NOMO-1 treated with dmso at 0.1 percent for 144 hours (cell line): ENCODE data around the gene CLIP2.
"Not testable (repeated sequence)": the region's sequence is repeated elsewhere in the genome, so short reads cannot be mapped to it uniquely, and the experiment has no call there.

Experiments
- DNase-seq: peaks from one replicate; lab custom pipeline; 2025; ENCODE audit not compliant: unreplicated experiment; lab: John Stamatoyannopoulos, UW

Gene CLIP2

DNA sequence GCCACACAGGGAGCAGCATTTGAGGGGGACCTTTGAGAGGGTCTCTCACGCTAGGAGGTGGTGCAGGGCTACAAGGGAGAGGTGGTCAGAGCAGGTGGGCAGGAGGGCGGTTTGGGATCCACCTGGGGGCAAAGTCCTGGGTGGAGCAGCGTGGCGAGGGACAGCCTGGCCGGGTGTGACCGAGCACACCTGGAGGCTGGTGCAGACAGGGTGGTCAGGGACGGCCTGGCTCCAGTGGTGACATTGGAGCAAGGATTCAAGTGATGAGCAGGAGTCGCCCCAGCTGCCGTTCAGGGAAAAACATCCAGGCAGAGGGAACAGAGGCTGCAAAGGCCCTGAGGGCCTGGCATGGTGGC is 36.0 kb downstream of the CLIP2 start:
- no peak for DNase-seq

DNA sequence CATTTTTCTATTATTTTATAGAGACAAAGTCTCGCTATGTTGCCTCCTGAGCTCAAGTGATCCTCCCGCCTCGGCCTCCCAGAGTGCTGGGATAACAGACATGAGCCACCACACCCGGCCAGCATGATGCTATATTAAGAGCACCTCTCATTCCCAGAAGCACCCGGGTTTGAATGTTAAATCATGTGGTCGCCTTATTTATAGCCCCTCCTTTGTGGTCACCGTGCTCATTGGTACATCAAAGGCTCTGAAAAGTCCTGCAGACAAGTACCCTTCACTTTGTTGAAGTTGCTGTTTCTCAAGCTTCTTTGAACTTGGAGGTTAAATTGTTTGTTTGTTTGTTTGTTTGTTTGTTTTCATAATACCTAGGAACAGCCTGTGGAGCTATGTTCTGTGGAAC is 40.0 kb downstream of the CLIP2 start:
- no peak for DNase-seq

DNA sequence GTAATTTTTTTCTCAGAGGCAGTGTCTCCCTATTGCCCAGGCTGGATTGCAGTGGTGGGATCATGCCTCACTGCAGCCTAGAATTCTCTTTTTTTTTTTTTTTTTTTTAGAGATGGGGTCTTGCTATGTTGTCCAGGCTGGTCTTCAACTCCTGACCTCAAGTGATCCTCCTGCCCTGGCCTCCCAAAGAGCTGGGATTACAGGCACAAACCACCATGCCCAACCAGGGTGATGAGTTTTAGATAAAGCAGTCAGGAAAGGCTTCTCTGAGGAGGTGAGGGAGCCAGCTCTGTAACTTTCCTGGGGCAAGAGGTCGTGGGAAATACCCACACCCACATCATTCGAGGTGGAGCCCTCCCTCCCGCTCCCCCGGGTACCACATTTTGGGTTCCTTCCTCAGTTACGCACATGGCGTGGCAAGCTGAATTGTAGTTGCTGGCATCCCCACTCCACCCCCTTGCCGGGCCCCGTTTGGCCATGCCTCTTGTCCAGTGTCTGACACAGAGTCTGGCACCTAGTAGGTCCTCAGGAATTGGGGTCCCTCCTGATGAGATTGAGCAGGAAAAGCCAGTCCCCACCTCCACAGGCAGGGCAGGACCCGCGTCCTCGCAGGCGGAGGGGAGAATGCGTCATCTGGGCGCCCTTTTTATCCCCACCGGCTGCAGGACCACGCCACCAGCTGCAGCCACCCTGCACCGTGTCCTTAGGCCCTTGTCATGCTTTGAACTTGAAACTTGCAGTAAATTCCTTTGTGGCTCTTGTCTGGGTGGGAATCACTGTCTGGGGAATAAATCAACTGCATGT is 43.4 kb downstream of the CLIP2 start:
- DNase-seq = no peak

DNA sequence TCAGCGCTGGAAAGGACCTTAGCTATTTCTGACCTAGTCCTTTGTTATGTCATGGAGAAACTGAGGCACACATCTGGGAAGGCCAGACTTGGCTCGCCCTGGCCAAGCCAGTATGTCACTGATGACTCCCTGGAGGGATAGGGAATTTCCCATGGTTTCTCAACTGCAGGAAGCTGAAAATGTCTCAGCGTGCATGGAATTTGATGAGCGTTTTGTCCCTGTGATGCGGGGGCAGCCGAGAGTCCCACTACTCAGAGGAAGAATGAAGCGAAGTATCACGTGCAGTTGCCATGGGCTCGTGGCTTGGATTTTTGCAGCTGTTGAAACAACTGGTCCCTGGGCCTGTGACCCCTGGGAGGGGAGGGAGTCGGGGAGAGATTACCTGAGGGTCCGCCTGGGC is 44.8 kb downstream of the CLIP2 start:
- DNase-seq = no peak

DNA sequence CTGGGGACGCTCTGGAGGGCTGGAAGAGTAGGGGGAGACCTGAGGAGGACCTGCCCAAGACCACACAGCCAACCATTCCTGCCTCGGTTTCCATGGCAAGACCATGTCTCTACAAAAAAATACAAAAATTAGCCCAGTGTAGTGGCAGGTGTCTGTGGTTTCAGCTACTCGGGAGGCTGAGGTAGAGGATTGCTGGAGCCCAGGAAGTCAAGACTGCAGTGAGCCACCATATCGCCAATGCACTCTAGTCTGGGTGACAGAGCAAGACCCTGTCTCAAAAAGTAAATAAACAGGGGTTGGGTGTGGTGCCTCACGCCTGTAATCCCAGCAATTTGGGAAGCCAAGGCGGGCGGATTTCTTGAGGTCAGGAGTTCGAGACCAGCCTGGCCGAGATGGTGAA is 48.7 kb downstream of the CLIP2 start:
- no peak for DNase-seq

DNA sequence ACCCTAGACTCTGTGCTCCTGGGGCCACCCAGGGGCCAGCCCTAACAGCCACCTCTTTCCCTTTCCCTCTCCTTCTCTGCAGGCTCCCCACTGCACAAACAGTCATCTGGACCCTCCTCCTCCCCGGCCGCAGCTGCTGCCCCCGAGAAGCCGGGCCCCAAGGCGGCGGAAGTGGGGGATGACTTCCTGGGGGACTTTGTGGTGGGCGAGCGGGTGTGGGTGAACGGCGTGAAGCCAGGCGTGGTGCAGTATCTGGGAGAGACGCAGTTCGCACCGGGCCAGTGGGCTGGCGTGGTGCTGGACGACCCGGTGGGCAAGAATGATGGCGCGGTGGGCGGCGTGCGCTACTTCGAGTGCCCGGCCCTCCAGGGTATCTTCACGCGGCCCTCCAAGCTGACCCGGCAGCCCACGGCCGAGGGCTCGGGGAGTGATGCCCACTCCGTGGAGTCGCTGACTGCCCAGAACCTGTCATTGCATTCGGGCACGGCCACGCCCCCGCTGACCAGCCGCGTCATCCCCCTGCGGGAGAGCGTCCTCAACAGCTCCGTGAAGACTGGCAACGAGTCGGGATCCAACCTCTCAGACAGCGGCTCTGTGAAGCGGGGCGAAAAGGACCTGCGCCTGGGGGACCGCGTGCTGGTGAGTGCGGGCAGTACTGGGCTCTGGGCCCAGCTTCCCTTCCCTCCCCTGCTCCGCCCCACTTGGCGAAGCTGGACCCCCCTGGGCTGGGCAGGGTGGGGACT is 49.3 kb downstream of the CLIP2 start:
- no peak for DNase-seq

DNA sequence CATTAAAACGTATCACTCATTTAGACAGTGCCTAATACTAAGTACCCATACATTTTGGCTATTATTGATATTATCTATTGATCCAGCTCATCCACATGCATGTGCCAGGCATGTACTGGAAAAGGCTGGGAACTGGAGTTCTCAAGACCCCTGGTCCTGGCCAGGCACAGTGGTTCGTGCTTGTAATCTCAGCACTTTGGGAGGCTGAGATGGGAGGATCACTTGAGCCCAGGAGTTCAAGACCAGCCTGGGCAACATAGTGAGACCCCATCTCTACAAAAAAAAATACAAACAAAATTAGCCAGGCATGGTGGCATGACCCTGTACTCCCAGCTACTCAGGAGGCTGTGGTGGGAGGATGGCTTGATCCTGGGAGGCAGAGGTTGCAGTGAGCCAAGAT is 50.4 kb downstream of the CLIP2 start:
- not testable (repeated sequence) for DNase-seq

DNA sequence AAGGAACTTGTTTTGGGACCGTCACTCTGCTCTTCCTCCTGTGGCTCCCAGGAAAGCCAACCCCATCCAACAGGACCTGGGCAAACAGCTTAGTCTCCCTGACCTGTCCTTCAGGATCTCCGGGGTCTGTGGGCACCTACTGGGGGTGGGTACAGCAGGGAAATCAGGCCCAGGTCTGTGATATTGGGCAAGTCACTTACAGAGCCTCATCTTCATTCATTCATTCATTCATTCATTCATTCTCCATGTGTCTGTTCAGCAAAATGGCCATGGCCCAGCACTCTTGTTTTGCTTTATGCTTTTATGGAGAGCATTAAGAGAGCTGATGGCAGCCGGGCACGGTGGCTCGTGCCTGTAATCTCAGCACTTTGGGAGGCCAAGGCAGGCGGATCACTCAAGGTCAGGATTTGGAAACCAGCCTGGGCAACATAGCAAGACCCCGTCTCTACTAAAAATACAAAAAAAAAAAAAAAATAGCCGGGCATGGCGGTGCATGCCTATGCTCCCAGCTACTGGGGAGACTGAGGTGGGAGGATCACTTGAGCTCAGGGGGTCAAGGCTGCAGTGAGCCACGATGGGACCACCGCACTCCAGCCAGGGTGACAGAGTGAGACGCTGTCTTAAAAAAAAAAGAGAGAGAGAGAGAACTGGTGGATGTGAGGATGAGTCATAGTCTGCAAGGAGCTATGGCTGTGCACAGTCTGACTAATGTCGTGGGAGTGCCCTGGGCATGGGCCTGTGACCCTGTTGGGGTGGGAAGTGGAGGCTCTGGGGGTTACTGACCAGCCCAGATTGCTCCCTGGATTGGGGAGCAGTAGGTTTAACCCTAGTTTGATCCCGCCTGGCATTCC is 54.3 kb downstream of the CLIP2 start:
- DNase-seq = no peak

DNA sequence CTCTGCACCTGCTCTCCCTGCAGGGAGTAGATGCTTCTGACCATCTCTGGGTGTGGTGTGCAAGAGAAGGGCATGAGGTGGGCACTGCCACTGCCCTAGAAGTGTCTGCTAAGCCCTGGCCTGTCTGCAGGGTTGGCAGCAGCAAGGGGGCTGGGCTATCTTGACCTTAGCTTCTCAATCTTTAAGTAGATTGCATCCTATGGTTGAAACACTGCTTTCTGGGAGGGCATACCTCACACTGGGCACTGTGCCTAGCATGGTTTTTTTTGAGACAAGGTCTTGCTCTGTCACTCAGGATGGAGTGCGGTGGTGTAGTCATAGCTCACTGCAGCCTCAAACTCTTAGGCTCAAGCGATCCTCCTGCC is 54.9 kb downstream of the CLIP2 start:
- DNase-seq = no peak

DNA sequence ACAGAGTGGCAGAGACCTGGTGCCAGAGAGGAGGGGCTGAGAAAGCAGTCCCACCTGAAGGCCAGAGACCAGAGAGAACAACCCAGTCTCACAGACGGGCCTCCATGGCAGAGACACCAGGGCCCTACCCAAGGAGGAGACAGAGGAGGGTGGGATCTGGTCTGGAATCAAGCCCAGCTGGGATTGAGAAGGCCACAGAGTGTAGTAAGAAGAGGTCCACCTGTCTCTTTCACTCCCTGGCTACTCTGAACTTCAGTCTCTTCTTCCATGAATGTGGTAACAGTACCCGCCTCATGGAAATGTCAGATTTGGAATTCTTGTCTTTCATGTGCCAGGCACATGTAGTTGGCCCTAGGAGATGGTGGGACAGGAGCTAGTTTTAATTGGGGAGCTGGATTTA is 55.6 kb downstream of the CLIP2 start:
- DNase-seq = no peak

DNA sequence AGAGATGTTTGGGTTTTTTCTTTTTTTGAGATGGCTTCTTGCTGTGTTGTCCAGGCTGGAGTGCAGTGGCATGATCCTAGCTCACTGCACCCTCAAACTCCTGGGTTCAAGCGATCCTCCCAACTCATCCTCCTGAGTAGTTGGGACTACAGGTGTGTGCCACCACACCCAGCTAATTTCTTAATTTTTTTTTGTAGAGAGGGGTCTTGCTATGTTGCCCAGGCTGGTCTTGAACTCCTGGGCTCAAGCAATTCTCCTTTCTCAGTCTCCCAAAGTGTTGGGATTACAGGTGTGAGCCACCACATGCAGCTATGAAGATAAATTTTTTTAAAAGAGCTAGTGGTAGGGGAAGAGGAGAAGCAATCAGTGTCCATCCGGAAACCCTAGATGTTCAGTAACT is 56.8 kb downstream of the CLIP2 start:
- no peak for DNase-seq

DNA sequence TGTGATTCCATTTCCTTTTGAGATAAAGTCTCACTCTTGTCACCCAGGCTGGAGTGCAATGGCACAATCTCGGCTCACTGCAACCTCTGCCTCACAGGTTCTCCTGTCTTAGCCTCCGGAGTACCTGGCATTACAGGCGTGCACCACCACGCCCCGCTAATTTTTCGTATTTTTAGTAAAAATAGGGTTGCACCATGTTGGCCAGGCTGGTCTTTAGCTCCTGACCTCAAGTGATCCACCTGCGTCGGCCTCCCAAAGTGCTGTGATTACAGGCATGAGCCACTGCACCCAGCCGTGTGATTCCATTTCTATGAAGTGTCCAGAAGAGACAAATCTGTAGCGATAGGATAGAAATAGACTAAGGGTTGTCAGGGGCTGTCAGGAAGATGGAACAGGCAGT is 60.4 kb downstream of the CLIP2 start:
- no peak for DNase-seq

DNA sequence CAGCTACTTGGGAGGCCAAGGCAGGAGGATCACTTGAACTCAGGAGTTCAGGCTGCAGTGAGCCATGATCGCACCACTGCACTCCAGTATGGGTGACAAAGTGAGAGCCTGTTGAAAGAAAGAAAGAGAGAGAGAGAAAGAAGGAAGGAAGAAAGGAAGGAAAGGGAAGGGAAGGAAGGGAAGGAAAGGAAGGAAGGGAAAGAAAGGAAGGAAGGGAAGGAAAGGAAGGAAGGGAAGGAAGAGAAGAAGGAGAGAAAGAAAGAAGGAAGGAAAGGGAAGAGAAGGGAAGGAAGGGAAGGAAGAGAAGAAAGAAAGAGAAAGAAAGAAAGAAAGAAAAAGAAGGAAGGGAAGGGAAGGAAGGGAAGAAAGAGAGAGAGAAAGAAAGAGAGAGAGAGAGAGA is 61.5 kb downstream of the CLIP2 start:
- DNase-seq = no peak

DNA sequence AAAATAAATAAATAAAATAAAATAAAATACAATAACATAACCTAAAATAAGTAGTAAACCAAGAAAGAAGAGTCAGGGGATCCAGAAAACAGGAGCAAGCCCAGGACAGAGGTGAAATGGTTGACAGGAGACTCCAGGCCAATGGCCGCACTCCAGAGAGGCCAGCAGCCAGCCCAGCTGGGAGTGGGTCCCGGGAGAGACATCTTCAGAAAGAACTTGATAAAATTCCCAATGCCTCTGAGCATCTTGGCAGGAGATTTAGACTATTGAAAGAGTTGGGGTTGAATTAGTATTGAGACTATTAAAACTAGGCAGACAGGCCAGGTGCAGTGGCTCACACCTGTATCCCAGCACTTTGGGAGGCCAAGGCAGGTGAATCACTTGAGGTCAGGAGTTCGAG is 62.6 kb downstream of the CLIP2 start:
- no peak for DNase-seq

DNA sequence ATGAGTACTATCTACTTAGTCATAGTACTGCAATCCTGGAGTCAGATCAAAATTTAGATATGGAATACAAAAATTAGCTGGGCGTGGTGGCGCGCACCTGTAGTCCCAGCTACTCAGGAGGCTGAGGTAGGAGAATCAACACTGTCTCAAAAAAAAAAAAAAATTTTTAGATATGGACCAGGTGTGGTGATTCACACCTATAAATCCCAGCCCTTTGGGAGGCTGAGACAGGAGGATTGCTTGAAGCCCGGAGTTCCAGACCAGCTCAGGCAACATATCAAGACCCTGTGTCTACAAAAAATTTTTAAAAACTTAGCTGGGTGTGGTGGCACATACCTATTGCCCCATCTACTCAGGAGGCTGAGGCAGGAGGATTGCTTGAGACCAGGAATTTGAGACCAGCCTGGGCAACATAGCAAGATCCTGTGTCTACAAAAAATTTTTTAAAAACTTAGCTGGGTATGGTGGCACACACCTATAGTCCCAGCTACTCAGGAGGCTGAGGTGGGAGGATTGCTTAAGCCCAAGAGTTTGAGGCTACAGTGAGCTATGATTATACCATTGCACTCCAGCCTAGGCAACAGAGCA is 63.4 kb downstream of the CLIP2 start:
- not testable (repeated sequence) for DNase-seq

DNA sequence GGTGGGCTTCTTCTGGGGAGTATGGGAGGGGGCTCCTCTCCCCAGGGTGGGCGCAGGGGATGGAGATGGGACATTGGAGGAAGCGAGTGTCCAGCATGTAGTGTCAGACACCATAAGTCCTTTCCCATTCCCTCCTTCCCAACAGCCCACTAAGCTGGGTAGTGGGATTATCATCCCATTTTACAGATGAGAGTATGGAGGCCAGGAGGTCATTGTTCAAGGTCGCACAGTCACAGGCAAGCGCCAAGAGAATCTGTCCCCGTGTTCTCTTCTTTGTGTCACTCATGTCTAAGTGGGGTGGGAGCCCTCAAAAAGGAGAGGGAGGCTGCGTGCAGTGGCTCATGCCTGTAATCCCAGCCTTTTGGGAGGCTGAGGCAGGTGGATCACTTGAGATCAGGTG is 64.8 kb downstream of the CLIP2 start:
- no peak for DNase-seq

DNA sequence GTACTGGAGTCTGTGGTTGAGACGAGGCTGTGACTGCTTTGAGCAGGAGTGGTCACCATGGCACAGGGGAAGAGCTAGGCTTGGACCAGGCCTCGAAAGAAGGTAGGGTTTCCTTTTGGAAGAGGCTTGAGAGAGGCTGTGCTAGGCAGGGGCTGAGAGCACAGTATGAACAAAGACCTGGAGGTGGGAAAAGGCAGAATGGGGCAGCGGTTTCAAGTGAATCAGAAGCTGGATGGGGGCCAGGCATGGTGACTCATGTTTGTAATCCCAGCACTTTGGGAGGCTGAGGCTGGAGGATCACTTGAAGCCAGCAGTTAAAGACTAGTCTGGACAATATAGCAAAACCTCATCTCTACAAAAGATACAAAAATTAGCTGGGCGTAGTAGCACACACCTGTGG is 65.9 kb downstream of the CLIP2 start:
- no peak for DNase-seq

DNA sequence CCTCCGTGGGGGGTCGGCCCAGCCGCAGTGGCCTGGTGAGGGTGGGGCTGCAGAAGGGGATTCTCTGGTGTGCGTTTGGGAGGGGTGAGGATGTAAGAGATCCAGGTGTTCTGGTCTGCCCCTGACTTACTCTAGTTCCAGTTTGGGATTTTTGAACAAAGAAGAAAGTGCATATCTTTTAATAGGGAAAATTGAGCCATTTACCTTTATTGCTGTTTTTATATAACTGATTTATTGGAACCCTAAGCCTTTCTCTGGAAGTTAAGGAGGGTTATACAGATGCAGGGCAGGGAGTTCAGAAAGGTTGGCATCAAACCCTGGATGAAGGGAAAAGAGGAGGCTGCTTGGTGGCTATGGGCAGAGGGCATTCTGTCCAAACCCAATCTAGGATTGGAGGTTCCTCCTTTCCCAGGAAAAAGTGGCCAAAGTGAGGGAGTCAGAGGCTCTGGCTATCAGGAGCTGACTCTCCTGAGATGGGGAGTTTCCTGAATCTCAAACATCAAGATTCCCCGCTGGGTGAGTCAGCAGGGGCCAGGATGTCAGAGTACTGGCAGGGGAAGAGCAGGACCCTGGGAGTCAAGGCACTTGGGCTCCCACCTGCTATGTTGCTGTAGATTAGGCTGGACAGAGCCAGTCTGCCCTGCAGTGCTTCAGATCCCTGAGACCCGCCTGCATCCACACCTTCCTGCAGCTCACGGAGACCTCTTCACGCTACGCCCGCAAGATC is 67.5 kb downstream of the CLIP2 start:
- DNase-seq = no peak

DNA sequence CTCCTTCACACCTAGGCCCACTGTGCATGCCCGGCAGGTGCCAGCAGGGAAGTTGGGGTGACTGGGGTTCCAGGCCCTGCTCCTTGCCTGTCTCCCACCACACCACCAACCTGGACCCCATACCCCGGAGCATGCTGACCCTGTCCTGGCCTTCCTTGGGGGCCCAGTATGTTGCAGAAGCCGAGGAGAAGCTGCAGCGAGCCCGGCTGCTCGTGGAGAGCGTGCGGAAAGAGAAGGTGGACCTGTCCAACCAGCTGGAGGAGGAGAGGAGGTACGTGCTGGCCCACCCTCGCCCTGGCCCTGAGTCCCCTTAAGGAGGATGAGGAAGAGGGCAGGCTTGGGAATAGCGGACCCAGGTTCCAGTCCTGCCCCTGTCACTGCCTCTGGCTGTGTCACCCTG is 70.8 kb downstream of the CLIP2 start:
- no peak for DNase-seq

DNA sequence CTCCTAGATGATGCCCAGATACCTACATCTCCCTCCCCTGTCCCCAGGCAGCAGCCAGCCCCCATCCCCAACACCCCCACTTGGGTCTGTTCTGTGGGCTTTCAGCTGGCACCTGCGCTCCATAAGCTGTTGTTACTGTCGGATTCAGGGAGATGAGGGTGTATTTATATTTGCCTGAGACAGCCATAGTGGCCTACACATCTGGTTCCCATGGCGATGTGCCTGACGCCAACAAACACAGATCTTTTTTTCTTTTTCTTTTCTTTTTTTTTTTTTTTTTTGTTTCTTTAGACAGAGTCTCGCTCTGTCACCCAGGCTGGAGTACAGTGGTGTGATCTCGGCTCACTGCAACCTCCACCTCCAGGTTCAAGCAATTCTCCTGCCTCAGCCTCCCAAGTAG is 73.1 kb downstream of the CLIP2 start:
- DNase-seq = no peak

DNA sequence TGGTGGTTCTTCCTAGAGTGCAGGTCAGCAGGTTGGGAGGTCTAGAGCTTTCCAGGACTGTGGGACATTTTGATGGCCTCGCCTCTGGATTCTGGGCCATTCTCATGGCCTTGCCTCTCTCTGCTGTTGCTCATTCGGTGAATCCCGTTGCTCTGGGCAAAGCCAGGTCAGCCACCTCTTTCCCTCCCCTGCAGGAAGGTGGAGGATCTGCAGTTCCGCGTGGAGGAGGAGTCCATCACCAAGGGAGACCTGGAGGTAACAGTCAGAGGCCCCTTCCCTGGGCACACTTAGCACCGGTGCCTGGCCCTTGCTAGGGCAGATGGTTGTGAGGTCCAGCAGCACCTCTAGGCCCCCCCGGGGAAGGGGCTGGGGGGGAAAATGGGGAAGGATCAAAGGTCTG is 74.9 kb downstream of the CLIP2 start:
- DNase-seq = no peak
